Breast epithelium (tissue), 3 donors: ENCODE measurements around the gene DEFB121.

Experiments
- CTCF ChIP-seq, 3 donors: fragments of 450-650 bp; IDR thresholded peaks; one replicate each; pipeline ENCODE4 v1.5.1; 2016 to 2017; ENCODE audit warnings: antibody characterized with exemption in 3 of 3, mild to moderate bottlenecking in 3 of 3, moderate library complexity in 3 of 3
- POLR2A ChIP-seq: fragments of 450-650 bp; IDR thresholded peaks from one replicate; pipeline ENCODE4 v1.6.1; 2016; ENCODE audit warnings: antibody characterized with exemption, mild to moderate bottlenecking, moderate library complexity
- POLR2AphosphoS5 ChIP-seq, 3 donors: sonication (generic); formaldehyde crosslinking; IDR thresholded peaks; one replicate each; pipeline ENCODE4 v1.6.1; 2017; ENCODE audit warnings: antibody characterized with exemption in 3 of 3

- TF ChIP-seq POLR2A (no peak), CTCF (IDR thresholded peaks at IDR 0.05) (no peak), POLR2AphosphoS5 (IDR thresholded peaks at IDR 0.05) (no peak)
Observed at GRCh38 chr20:31449511-31450414, 43.7 kb upstream of the DEFB121 start.
